IPS DF 6.9 (cell line): Measurements from ENCODE around the gene UBE2L5.

Experiments
- DNase-seq: peaks from one replicate; pipeline ENCODE4 v3.0.0-alpha.2; 2013; ENCODE audit warnings: low read depth, low spot score
- H3K27ac ChIP-seq: one replicate; pipeline ENCODE4 v1.5.1; 2013; ENCODE audit warnings: low read length, control low read depth
- H3K27me3 ChIP-seq: 2 replicates; pipeline ENCODE4 v1.6.1; 2013; ENCODE audit warnings: mild to moderate bottlenecking, low read length; ENCODE audit not compliant: control insufficient read depth, insufficient read depth
- H3K36me3 ChIP-seq: 2 replicates; pipeline ENCODE4 v1.6.1; 2013; ENCODE audit warnings: low read length; ENCODE audit not compliant: control insufficient read depth, insufficient read depth
- H3K4me1 ChIP-seq: 2 replicates; pipeline ENCODE4 v1.6.1; 2013; ENCODE audit warnings: low read length; ENCODE audit not compliant: control insufficient read depth, insufficient read depth
- H3K4me3 ChIP-seq: 2 replicates; pipeline ENCODE4 v1.5.1; 2013; ENCODE audit warnings: mild to moderate bottlenecking, low read length
- H3K9me3 ChIP-seq: 2 replicates; pipeline ENCODE4 v1.6.1; 2013; ENCODE audit warnings: low read length, inconsistent platforms; ENCODE audit not compliant: control insufficient read depth, insufficient read depth
- WGBS: extraction: QIAGEN DNeasy Blood & Tissue Kit; methylation state at CpG from one replicate; pipeline ENCODE4 v1.1.7; 2013; ENCODE audit warnings: mixed read lengths, missing lambda C conversion rate; ENCODE audit not compliant: insufficient read length, insufficient coverage; 5-methylcytosine and 5-hydroxymethylcytosine counted together

Gene UBE2L5

GRCh38 chr13:30406779-30407416 lies 15.4 kb upstream of the UBE2L5 start:
- 100% methylated on average over 3 of the region's 8 CpGs for WGBS
- H3K9me3 ChIP-seq: no peaks in the 10 kb centered on the region
- no peaks in the 10 kb centered on the region; the same call in 1 of the 2 replicates for H3K36me3 ChIP-seq
- no peak overlapping the region for H3K4me3 ChIP-seq
- DNase-seq: no peak
- no peaks in the 10 kb centered on the region; the same call in none of the 2 replicates for H3K4me1 ChIP-seq
- H3K27me3 ChIP-seq: no peaks in the 10 kb centered on the region; the same call in 1 of the 2 replicates
- H3K27ac ChIP-seq: no peak overlapping the region

- H3K4me1 ChIP-seq: no peaks in the 10 kb centered on the region; the same call in none of the 2 replicates
- H3K27ac ChIP-seq: no peak overlapping the region
- no CpG with 5 or more reads among the region's 51 CpGs for WGBS
- H3K36me3 ChIP-seq: no peaks in the 10 kb centered on the region
- H3K27me3 ChIP-seq: no peaks in the 10 kb centered on the region; the same call in 1 of the 2 replicates
- DNase-seq: peak; percentile 83
- H3K4me3 ChIP-seq: no peak overlapping the region
- no peaks in the 10 kb centered on the region for H3K9me3 ChIP-seq
Observed at GRCh38 chr13:30408319-30409101, 13.8 kb upstream of the UBE2L5 start.

DNA sequence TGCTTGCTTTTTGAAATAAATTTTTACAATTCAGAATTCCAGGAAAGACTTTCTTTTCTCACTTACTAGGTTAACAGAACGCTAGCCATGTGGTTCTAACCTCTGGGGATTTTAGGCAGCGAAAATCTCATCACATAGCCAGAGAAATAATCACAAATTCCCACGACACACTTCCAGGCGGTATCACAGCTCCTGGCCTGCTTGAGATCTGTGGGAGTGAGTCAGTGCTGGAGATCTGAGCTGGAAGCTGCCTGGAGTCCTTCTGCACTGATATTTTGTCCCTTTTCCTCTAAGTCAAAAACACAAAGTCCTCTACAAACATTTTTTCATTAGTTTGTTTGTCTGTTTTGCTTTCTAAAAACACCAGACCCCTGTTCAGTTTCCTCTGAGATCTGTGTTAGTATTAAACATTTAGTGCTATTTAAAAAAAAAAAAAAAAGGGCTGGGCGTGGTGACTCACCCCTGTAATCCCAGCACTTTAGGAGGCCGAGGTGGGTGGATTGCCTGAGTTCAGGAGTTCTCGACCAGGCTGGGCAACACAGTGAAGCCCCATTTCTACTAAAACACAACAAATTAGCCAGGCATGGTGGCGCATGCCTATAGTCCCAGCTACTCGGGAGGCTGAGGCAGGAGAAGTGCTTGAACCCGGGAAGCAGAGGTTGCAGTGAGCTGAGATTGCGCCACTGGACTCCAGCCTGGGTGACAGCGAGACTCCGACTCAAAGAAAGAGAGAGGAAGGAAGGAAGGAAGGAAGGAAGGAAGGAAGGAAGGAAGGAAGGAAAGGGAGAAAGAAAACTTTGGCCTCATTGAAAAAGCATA lies 12.2 kb upstream of the UBE2L5 start:
- no peak for DNase-seq
- no peaks in the 10 kb centered on the region; the same call in none of the 2 replicates for H3K4me1 ChIP-seq
- H3K27ac ChIP-seq: no peak overlapping the region
- H3K4me3 ChIP-seq: no peak overlapping the region
- no peaks in the 10 kb centered on the region; the same call in 1 of the 2 replicates for H3K27me3 ChIP-seq
- H3K9me3 ChIP-seq: no peaks in the 10 kb centered on the region
- no CpG with 5 or more reads among the region's 13 CpGs for WGBS
- no peaks in the 10 kb centered on the region for H3K36me3 ChIP-seq

- no peak for DNase-seq
- H3K4me3 ChIP-seq: no peak overlapping the region
- no peaks in the 10 kb centered on the region for H3K9me3 ChIP-seq
- no peaks in the 10 kb centered on the region for H3K36me3 ChIP-seq
- H3K4me1 ChIP-seq: no peaks in the 10 kb centered on the region; the same call in none of the 2 replicates
- WGBS: no CpG with 5 or more reads among the region's 2 CpGs
- no peaks in the 10 kb centered on the region; the same call in 1 of the 2 replicates for H3K27me3 ChIP-seq
- no peak overlapping the region for H3K27ac ChIP-seq
Observed at GRCh38 chr13:30410705-30411125, 11.6 kb upstream of the UBE2L5 start.

GRCh38 chr13:30412346-30412745 lies 9.9 kb upstream of the UBE2L5 start:
- H3K36me3 ChIP-seq: no peaks in the 10 kb centered on the region
- no peaks in the 10 kb centered on the region; the same call in 1 of the 2 replicates for H3K27me3 ChIP-seq
- no peak for DNase-seq
- H3K9me3 ChIP-seq: no peaks in the 10 kb centered on the region
- no peak overlapping the region for H3K4me3 ChIP-seq
- H3K4me1 ChIP-seq: no peaks in the 10 kb centered on the region; the same call in none of the 2 replicates
- H3K27ac ChIP-seq: no peak overlapping the region

GRCh38 chr13:30413842-30414241 lies 8.5 kb upstream of the UBE2L5 start:
- DNase-seq: no peak
- H3K4me1 ChIP-seq: no peaks in the 10 kb centered on the region; the same call in 1 of the 2 replicates

DNA sequence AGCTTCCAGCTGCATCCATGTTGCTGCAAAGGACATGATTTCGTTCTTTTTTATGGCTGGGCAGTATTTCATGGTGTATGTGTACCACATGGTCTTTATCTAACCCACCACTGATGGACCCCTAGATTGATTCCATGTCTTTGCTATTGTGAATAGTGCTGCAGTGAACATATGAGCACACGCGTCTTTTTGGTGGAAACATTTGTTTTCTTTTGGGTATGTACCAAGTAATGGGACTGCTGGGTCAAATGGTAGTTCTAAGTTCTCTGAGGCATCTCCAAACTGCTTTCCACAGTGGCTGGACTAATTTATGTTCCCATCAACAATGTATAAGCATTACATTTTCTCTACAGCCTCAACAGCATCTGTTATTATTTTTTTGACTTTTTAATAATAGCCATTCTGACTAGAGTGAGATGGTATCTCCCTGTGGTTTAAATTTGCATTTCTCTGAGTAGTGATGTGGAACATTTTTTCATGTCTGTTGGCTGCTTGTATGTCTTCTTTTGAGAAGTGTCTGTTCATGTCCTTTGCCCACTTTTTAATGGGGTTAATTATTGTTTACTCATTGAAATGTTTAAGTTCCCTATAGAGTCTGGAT lies 6.8 kb upstream of the UBE2L5 start:
- H3K27ac ChIP-seq: no peak overlapping the region
- H3K4me3 ChIP-seq: no peak overlapping the region
- H3K27me3 ChIP-seq: no peaks in the 10 kb centered on the region
- WGBS: no CpG with 5 or more reads among the region's 3 CpGs
- no peaks in the 10 kb centered on the region for H3K36me3 ChIP-seq
- no peaks in the 10 kb centered on the region for H3K4me1 ChIP-seq
- H3K9me3 ChIP-seq: no peaks in the 10 kb centered on the region
- no peak for DNase-seq

More at GRCh38 chr13:30413842-30414241, 8.5 kb upstream of the UBE2L5 start:
- no peak overlapping the region for H3K4me3 ChIP-seq
- H3K27me3 ChIP-seq: no peaks in the 10 kb centered on the region; the same call in 1 of the 2 replicates
- H3K27ac ChIP-seq: no peak overlapping the region
- no peaks in the 10 kb centered on the region for H3K36me3 ChIP-seq
- no peaks in the 10 kb centered on the region for H3K9me3 ChIP-seq
- WGBS: no CpG with 5 or more reads among the region's 3 CpGs

DNA sequence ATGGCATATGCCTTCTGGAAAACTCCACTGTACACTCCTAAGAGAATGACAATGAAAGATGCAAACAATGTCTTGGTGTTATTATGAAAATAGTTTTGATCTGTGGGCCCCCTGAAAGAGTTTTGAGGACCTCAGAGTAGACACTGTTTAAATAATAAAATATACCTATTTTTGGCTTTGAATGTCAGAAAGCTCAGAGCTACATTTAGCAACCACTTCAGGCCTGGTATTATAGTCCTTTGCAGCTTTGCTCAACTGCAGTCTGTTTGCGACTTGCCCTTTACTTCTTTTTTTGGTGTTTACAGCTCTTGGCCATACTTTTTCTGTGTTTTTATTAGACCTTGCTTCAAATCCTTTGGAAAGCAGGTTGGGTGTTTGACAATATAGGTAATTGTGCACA lies 5.8 kb upstream of the UBE2L5 start:
- no peak for DNase-seq
- H3K9me3 ChIP-seq: no peaks in the 10 kb centered on the region
- no CpG with 5 or more reads among the region's 1 CpG for WGBS
- H3K4me1 ChIP-seq: no peaks in the 10 kb centered on the region
- H3K4me3 ChIP-seq: no peak overlapping the region
- H3K36me3 ChIP-seq: no peaks in the 10 kb centered on the region
- H3K27me3 ChIP-seq: no peaks in the 10 kb centered on the region
- H3K27ac ChIP-seq: no peak overlapping the region

- H3K4me1 ChIP-seq: no peaks in the 10 kb centered on the region
- no peaks in the 10 kb centered on the region for H3K36me3 ChIP-seq
- H3K9me3 ChIP-seq: no peaks in the 10 kb centered on the region
- no CpG with 5 or more reads among the region's 6 CpGs for WGBS
- H3K27ac ChIP-seq: no peak overlapping the region
- H3K27me3 ChIP-seq: no peaks in the 10 kb centered on the region
- no peak for DNase-seq
- no peak overlapping the region for H3K4me3 ChIP-seq
Observed at GRCh38 chr13:30418075-30418716, 4.1 kb upstream of the UBE2L5 start.
